Loucy (cell line): Measurements from ENCODE around the gene MT1A.

Experiments used
- CTCF ChIP-seq: fragments of 200-600 bp; sonication (generic); conservative IDR thresholded peaks from 2 replicates; pipeline ENCODE4 v1.5.1; 2014; ENCODE audit warnings: mild to moderate bottlenecking, antibody characterized with exemption, low read length
- EZH2phosphoT487 ChIP-seq: fragments of 200-600 bp; IDR thresholded peaks from 2 replicates; pipeline ENCODE4 v1.6.1; 2018; ENCODE audit warnings: antibody characterized with exemption, mild to moderate bottlenecking, moderate library complexity, borderline replicate concordance

- TF ChIP-seq CTCF (no peak), EZH2phosphoT487 (no peak)
These were observed 23.9 kb upstream of the MT1A start for GRCh38 chr16:56614549-56614991.
